ENCODE measurements around the gene GARNL3. TPM values are rescaled to one million over a fixed set of nuclear protein-coding genes. Genes with fewer than 3 reads are reported as not detected.

Gene GARNL3
- total and polyA plus RNA-seq, 2 donors (not counting 1 experiment from before 2014, with no cell fraction given), result 1.5 to 12.6 TPM

GRCh38 chr9:127422133-127422782 is 157.7 kb downstream of the GARNL3 start:
- no peak for DNase-seq
- Histone ChIP-seq H4K20me1 (ENCODE audit: control insufficient read depth, insufficient read depth, low read length, poor library complexity, severe bottlenecking) (peaks cover 4% of the 10 kb centered on the region), H3K4me1 (ENCODE audit: control insufficient read depth in 2 of 2, insufficient read depth in 2 of 2, low read length in 2 of 2) (peaks cover 19 to 29% of the 10 kb centered on the region in 2 donors), H3K79me2 (ENCODE audit: control insufficient read depth, insufficient read depth, low read length) (peaks cover 50% of the 10 kb centered on the region), H3K36me3 (replicated peaks in 1 of 2; ENCODE audit: control extremely low read depth in 1 of 2, control insufficient read depth in 1 of 2, extremely low read depth in 1 of 2, insufficient read depth in 2 of 2, low read length in 1 of 2) (no peaks in the 10 kb centered on the region), H3K27me3 (replicated peaks in 1 of 4; ENCODE audit: control extremely low read depth in 1 of 4, control insufficient read depth in 3 of 4, insufficient read depth in 4 of 4, low read length in 3 of 4) (no peaks in the 10 kb centered on the region), H3K4me2 (replicated peaks; ENCODE audit: low read depth, low read length, poor library complexity, severe bottlenecking) (no peak overlapping the region), H3K27ac (ENCODE audit: low read length in 2 of 2) (no peak overlapping the region), H3K9ac (ENCODE audit: low read length) (no peak overlapping the region), H3K9me3 (ENCODE audit: control extremely low read depth in 1 of 3, control insufficient read depth in 2 of 3, insufficient read depth in 1 of 3, low read length in 2 of 3) (no peaks in the 10 kb centered on the region), H2AFZ (ENCODE audit: insufficient read depth, low read depth, low read length, poor library complexity, severe bottlenecking) (no peak overlapping the region), H3K4me3 (ENCODE audit: control extremely low read depth in 1 of 5, extremely low read depth in 1 of 5, insufficient read depth in 1 of 5, low read depth in 2 of 5, low read length in 4 of 5) (no peak overlapping the region)
- Mint-ChIP-seq H3K4me3 (no peak overlapping the region), H3K4me1 (peaks cover 39% of the 10 kb centered on the region), H3K27ac (peak overlapping the region; percentile 41), H3K27me3 (no peaks in the 10 kb centered on the region), H3K9me3 (ENCODE audit: insufficient read depth) (no peaks in the 10 kb centered on the region)
- CTCF ChIA-PET, result no interaction called here
- ATAC-seq (ENCODE audit: low read depth), result no peak
- POLR2A ChIA-PET, result no interaction called here
- no CpG with 5 or more reads among the region's 10 CpGs for WGBS (ENCODE audit: insufficient coverage)
- intact Hi-C loops (cut with micrococcal nuclease), result no loop called here
- no peak for TF ChIP-seq EZH2 (IDR thresholded peaks at IDR 0.05; ENCODE audit: borderline replicate concordance, insufficient read depth, low read depth, low read length, poor library complexity, severe bottlenecking)
- TF ChIP-seq CTCF (IDR thresholded peaks at IDR 0.05), result no peak

- ATAC-seq (ENCODE audit: low read depth), result no peak
- no CpG with 5 or more reads among the region's 6 CpGs for WGBS (ENCODE audit: insufficient coverage)
Measured at GRCh38 chr9:127422787-127423186, 158.2 kb downstream of the GARNL3 start.

More at GRCh38 chr9:127422787-127423186, 158.2 kb downstream of the GARNL3 start:
- Mint-ChIP-seq H3K9me3 (ENCODE audit: insufficient read depth) (no peaks in the 10 kb centered on the region), H3K27me3 (no peaks in the 10 kb centered on the region), H3K27ac (peak overlapping the region; percentile 95), H3K4me1 (peaks cover 40% of the 10 kb centered on the region), H3K4me3 (peak overlapping the region; percentile 99)
- ChIA-PET CTCF (interaction anchor here (1.8 kb wide), 1 partner anchor 28 kb away, joined by 5 read pairs; the partner anchor contains the start of genes LRSAM1 and RPL12), POLR2A (interaction anchor here (1.5 to 1.8 kb wide), 2 partner anchors 28 to 198 kb away, joined by 4 to 8 read pairs; partner anchors contain the start of genes LRSAM1 and RPL12)
- peaks cover 19 to 29% of the 10 kb centered on the region in 2 donors for H3K4me1 ChIP-seq (ENCODE audit: control insufficient read depth in 2 of 2, insufficient read depth in 2 of 2, low read length in 2 of 2)
- peaks cover 4% of the 10 kb centered on the region for H4K20me1 ChIP-seq (ENCODE audit: control insufficient read depth, insufficient read depth, low read length, poor library complexity, severe bottlenecking)
- no peaks in the 10 kb centered on the region for H3K27me3 ChIP-seq (replicated peaks in 1 of 4; ENCODE audit: control extremely low read depth in 1 of 4, control insufficient read depth in 3 of 4, insufficient read depth in 4 of 4, low read length in 3 of 4)
- H2AFZ ChIP-seq (ENCODE audit: insufficient read depth, low read depth, low read length, poor library complexity, severe bottlenecking), result peak overlapping the region; percentile 92
- H3K79me2 ChIP-seq (ENCODE audit: control insufficient read depth, insufficient read depth, low read length), result peaks cover 56% of the 10 kb centered on the region
- TF ChIP-seq EZH2 (IDR thresholded peaks at IDR 0.05; ENCODE audit: borderline replicate concordance, insufficient read depth, low read depth, low read length, poor library complexity, severe bottlenecking) (no peak), CTCF (IDR thresholded peaks at IDR 0.05) (no peak)
- intact Hi-C loops (cut with micrococcal nuclease), result no loop called here
- no peak overlapping the region for H3K4me3 ChIP-seq (ENCODE audit: control extremely low read depth in 1 of 5, extremely low read depth in 1 of 5, insufficient read depth in 1 of 5, low read depth in 2 of 5, low read length in 4 of 5)
- no peak for DNase-seq
- H3K9me3 ChIP-seq (ENCODE audit: control extremely low read depth in 1 of 3, control insufficient read depth in 2 of 3, insufficient read depth in 1 of 3, low read length in 2 of 3), result no peaks in the 10 kb centered on the region
- H3K9ac ChIP-seq (ENCODE audit: low read length), result peak overlapping the region; percentile 87
- no peak overlapping the region for H3K27ac ChIP-seq (ENCODE audit: low read length in 2 of 2)
- peak overlapping the region; percentile 87 for H3K4me2 ChIP-seq (replicated peaks; ENCODE audit: low read depth, low read length, poor library complexity, severe bottlenecking)
- H3K36me3 ChIP-seq (replicated peaks in 1 of 2; ENCODE audit: control extremely low read depth in 1 of 2, control insufficient read depth in 1 of 2, extremely low read depth in 1 of 2, insufficient read depth in 2 of 2, low read length in 1 of 2), result no peaks in the 10 kb centered on the region
